ENCODE results near the gene CACNB3. TPM values are rescaled to one million over a fixed set of nuclear protein-coding genes. Genes with fewer than 3 reads are reported as not detected.

The CACNB3 gene
- polyA plus RNA-seq, 3 donors: 0.84 to 6.3 (median 1.5) TPM

GRCh38 chr12:48831257-48831656 is 13.0 kb downstream of the CACNB3 start:
- Mint-ChIP-seq H3K4me1 (no peaks in the 10 kb centered on the region), H3K4me3 (no peak overlapping the region), H3K9me3 (no peaks in the 10 kb centered on the region), H3K36me3 (peaks cover 71 to 81% of the 10 kb centered on the region in 2 donors), H3K27me3 (ENCODE audit: low read depth in 3 of 3) (peaks cover 0 to 2% (median 0%) of the 10 kb centered on the region in 3 donors), H3K27ac (peak overlapping the region in 1 of 7 donors; percentile 0)
- Histone ChIP-seq H3K79me2 (ENCODE audit: insufficient read depth, low read length) (no peaks in the 10 kb centered on the region), H3K9ac (ENCODE audit: insufficient read depth, low read length, poor library complexity, severe bottlenecking) (no peak overlapping the region), H3K36me3 (replicated peaks in 1 of 2; ENCODE audit: control insufficient read depth in 1 of 2, insufficient read depth in 2 of 2, low read length in 2 of 2) (peaks cover 72 to 86% of the 10 kb centered on the region in 2 donors), H3K4me3 (replicated peaks in 1 of 3; ENCODE audit: low read depth in 2 of 3, low read length in 3 of 3) (no peak overlapping the region), H3K27me3 (ENCODE audit: control insufficient read depth in 2 of 2, insufficient read depth in 2 of 2, low read length in 2 of 2) (no peaks in the 10 kb centered on the region), H3K4me1 (ENCODE audit: control insufficient read depth in 1 of 2, insufficient read depth in 2 of 2, low read length in 2 of 2) (no peaks in the 10 kb centered on the region), H3K9me3 (replicated peaks in 1 of 2; ENCODE audit: control insufficient read depth in 1 of 2, insufficient read depth in 1 of 2, low read length in 2 of 2) (no peaks in the 10 kb centered on the region), H3K27ac (ENCODE audit: low read depth in 1 of 2, low read length in 2 of 2) (no peak overlapping the region), H4K20me1 (ENCODE audit: insufficient read depth, low read length) (peaks cover 27% of the 10 kb centered on the region), H2AFZ (ENCODE audit: insufficient read depth, low read depth, low read length, poor library complexity, severe bottlenecking) (no peak overlapping the region), H3K4me2 (replicated peaks; ENCODE audit: extremely low read depth, low read length, poor library complexity, severe bottlenecking) (no peak overlapping the region)
- no peak for TF ChIP-seq CTCF (IDR thresholded peaks at IDR 0.05)
- intact Hi-C loops (cut with micrococcal nuclease): no loop called here
- 97% methylated on average over 4 of the region's 6 CpGs for WGBS (ENCODE audit: insufficient coverage)
- no peak for DNase-seq

- Histone ChIP-seq H3K9ac (ENCODE audit: insufficient read depth, low read length, poor library complexity, severe bottlenecking) (no peak overlapping the region), H3K36me3 (replicated peaks in 1 of 2; ENCODE audit: control insufficient read depth in 1 of 2, insufficient read depth in 2 of 2, low read length in 2 of 2) (peaks cover 84 to 98% of the 10 kb centered on the region in 2 donors), H3K4me3 (replicated peaks in 1 of 3; ENCODE audit: low read depth in 2 of 3, low read length in 3 of 3) (no peak overlapping the region), H3K27ac (ENCODE audit: low read depth in 1 of 2, low read length in 2 of 2) (no peak overlapping the region), H3K9me3 (replicated peaks in 1 of 2; ENCODE audit: control insufficient read depth in 1 of 2, insufficient read depth in 1 of 2, low read length in 2 of 2) (no peaks in the 10 kb centered on the region), H3K4me1 (ENCODE audit: control insufficient read depth in 1 of 2, insufficient read depth in 2 of 2, low read length in 2 of 2) (no peaks in the 10 kb centered on the region), H3K4me2 (replicated peaks; ENCODE audit: extremely low read depth, low read length, poor library complexity, severe bottlenecking) (no peak overlapping the region), H3K79me2 (ENCODE audit: insufficient read depth, low read length) (no peaks in the 10 kb centered on the region), H3K27me3 (ENCODE audit: control insufficient read depth in 2 of 2, insufficient read depth in 2 of 2, low read length in 2 of 2) (no peaks in the 10 kb centered on the region), H2AFZ (ENCODE audit: insufficient read depth, low read depth, low read length, poor library complexity, severe bottlenecking) (no peak overlapping the region), H4K20me1 (ENCODE audit: insufficient read depth, low read length) (peaks cover 27% of the 10 kb centered on the region)
- H3K36me3 Mint-ChIP-seq: peaks cover 83 to 94% of the 10 kb centered on the region in 2 donors
- H3K9me3 Mint-ChIP-seq: no peaks in the 10 kb centered on the region
- no peak overlapping the region for H3K4me3 Mint-ChIP-seq
- intact Hi-C loops (cut with micrococcal nuclease): no loop called here
- peaks cover 0 to 2% (median 0%) of the 10 kb centered on the region in 3 donors for H3K27me3 Mint-ChIP-seq (ENCODE audit: low read depth in 3 of 3)
- H3K27ac Mint-ChIP-seq: no peak overlapping the region
- no peaks in the 10 kb centered on the region for H3K4me1 Mint-ChIP-seq
- WGBS (ENCODE audit: insufficient coverage): 98% methylated on average over 12 of the region's 12 CpGs
- no peak for DNase-seq
- no peak for TF ChIP-seq CTCF (IDR thresholded peaks at IDR 0.05)
These were observed 14.2 kb downstream of the CACNB3 start for GRCh38 chr12:48832321-48833060.

Data from CD14-positive monocyte (primary cell).